NCI-H524 (cell line): Measurements from ENCODE around the gene DCDC2.
"Not testable (repeated sequence)": the region's sequence is repeated elsewhere in the genome, so short reads cannot be mapped to it uniquely, and the experiment has no call there.

Source experiments
- DNase-seq, 2 experiments: peaks; one replicate each; lab custom pipeline; 2025; lab: John Stamatoyannopoulos, UW

Gene DCDC2

GRCh38 chr6:24258214-24258613 lies 99.6 kb downstream of the DCDC2 start:
- DNase-seq: not testable (repeated sequence)

GRCh38 chr6:24257282-24257681 lies 100.6 kb downstream of the DCDC2 start:
- DNase-seq: peak in 1 of 2 experiments; percentile 52

GRCh38 chr6:24255676-24256075 lies 102.2 kb downstream of the DCDC2 start:
- DNase-seq: no peak

- DNase-seq: no peak
Measured at GRCh38 chr6:24253360-24253759, 104.5 kb downstream of the DCDC2 start.

GRCh38 chr6:24252280-24252679 lies 105.6 kb downstream of the DCDC2 start:
- DNase-seq: no peak

- DNase-seq: no peak
Measured at GRCh38 chr6:24251339-24251738, 106.5 kb downstream of the DCDC2 start.

GRCh38 chr6:24249926-24250325 lies 107.9 kb downstream of the DCDC2 start:
- DNase-seq: no peak

- no peak for DNase-seq
Measured at GRCh38 chr6:24245275-24245674, 112.6 kb downstream of the DCDC2 start.

- no peak for DNase-seq
Measured at GRCh38 chr6:24242924-24243323, 114.9 kb downstream of the DCDC2 start.

- DNase-seq: not testable (repeated sequence)
Measured at GRCh38 chr6:24241779-24242178, 116.1 kb downstream of the DCDC2 start.

GRCh38 chr6:24240943-24241342 lies 116.9 kb downstream of the DCDC2 start:
- DNase-seq: no peak

GRCh38 chr6:24240380-24240928 lies 117.4 kb downstream of the DCDC2 start:
- no peak for DNase-seq

GRCh38 chr6:24238700-24239099 lies 119.2 kb downstream of the DCDC2 start:
- DNase-seq: no peak

- not testable (repeated sequence) for DNase-seq
Measured at GRCh38 chr6:24236779-24237178, 121.1 kb downstream of the DCDC2 start.

- no peak for DNase-seq
Measured at GRCh38 chr6:24233813-24234442, 123.9 kb downstream of the DCDC2 start.

GRCh38 chr6:24231438-24231977 lies 126.4 kb downstream of the DCDC2 start:
- DNase-seq: no peak

GRCh38 chr6:24229696-24230405 lies 128.0 kb downstream of the DCDC2 start:
- DNase-seq: no peak

GRCh38 chr6:24228681-24229255 lies 129.1 kb downstream of the DCDC2 start:
- DNase-seq: no peak

- no peak for DNase-seq
Measured at GRCh38 chr6:24228123-24228522, 129.7 kb downstream of the DCDC2 start.

- no peak for DNase-seq
Measured at GRCh38 chr6:24227556-24227955, 130.3 kb downstream of the DCDC2 start.

- DNase-seq: no peak
Measured at GRCh38 chr6:24226541-24226940, 131.3 kb downstream of the DCDC2 start.

- no peak for DNase-seq
Measured at GRCh38 chr6:24225838-24226237, 132.0 kb downstream of the DCDC2 start.
